Neural cell (in vitro differentiated cells): ENCODE results near the gene CETN2. TPM values are rescaled to one million over a fixed set of nuclear protein-coding genes. Genes with fewer than 3 reads are reported as not detected.

Source experiments
- H2AFZ ChIP-seq: fragments of 200-600, 300-800 bp; sonication (generic), shearing (Covaris generic); 2 replicates; pipeline ENCODE4 v1.6.0; 2014; ENCODE audit warnings: low read depth, mild to moderate bottlenecking, antibody characterized with exemption, low read length, moderate library complexity
- H3F3A ChIP-seq: fragments of 200-600 bp; shearing (Covaris generic); 2 replicates; pipeline ENCODE4 v1.6.1; 2016; ENCODE audit warnings: mild to moderate bottlenecking, moderate library complexity, mixed read lengths, antibody characterized with exemption, low read length; ENCODE audit not compliant: insufficient read depth, poor library complexity, severe bottlenecking
- H3K27ac ChIP-seq: fragments of 200-600, 300-800 bp; sonication (generic), shearing (Covaris generic); 2 replicates; pipeline ENCODE4 v1.5.1; 2014; ENCODE audit warnings: mild to moderate bottlenecking, low read length, moderate library complexity
- H3K27me3 ChIP-seq: fragments of 300-800, 200-600 bp; sonication (generic), shearing (Covaris generic); 2 replicates; pipeline ENCODE4 v1.6.0; 2014; ENCODE audit warnings: mild to moderate bottlenecking, low read depth, low read length, moderate library complexity; ENCODE audit not compliant: insufficient read depth
- H3K36me3 ChIP-seq: fragments of 300-800, 200-600 bp; sonication (generic), shearing (Covaris generic); 2 replicates; pipeline ENCODE4 v1.5.1; 2014; ENCODE audit warnings: mild to moderate bottlenecking, antibody characterized with exemption, low read length, moderate library complexity; ENCODE audit not compliant: insufficient read depth
- H3K4me2 ChIP-seq: fragments of 300-800, 200-600 bp; sonication (generic), shearing (Covaris generic); 2 replicates; pipeline ENCODE4 v1.6.0; 2014; ENCODE audit warnings: mild to moderate bottlenecking, low read length
- H3K4me3 ChIP-seq: fragments of 300-800, 200-600 bp; sonication (generic), shearing (Covaris generic); 2 replicates; pipeline ENCODE4 v1.5.1; 2014; ENCODE audit warnings: mild to moderate bottlenecking, low read length, moderate library complexity
- H3K79me2 ChIP-seq: fragments of 200-600 bp; shearing (Covaris generic); replicated peaks from 2 replicates; pipeline ENCODE4 v1.6.0; 2014; ENCODE audit warnings: mild to moderate bottlenecking, low read length, moderate library complexity; ENCODE audit not compliant: insufficient read depth
- H3K9ac ChIP-seq: fragments of 300-800, 200-600 bp; sonication (generic), shearing (Covaris generic); 2 replicates; pipeline ENCODE4 v1.6.1; 2016; ENCODE audit warnings: mild to moderate bottlenecking, low read length, mixed read lengths
- H3K9me2 ChIP-seq: fragments of 200-600 bp; shearing (Covaris generic); 2 replicates; pipeline ENCODE4 v1.6.1; 2016; ENCODE audit warnings: mild to moderate bottlenecking, low read length, mixed read lengths; ENCODE audit not compliant: insufficient read depth
- H3K9me3 ChIP-seq: fragments of 200-600, 300-800 bp; sonication (generic), shearing (Covaris generic); 2 replicates; pipeline ENCODE4 v1.6.1; 2016; ENCODE audit warnings: mild to moderate bottlenecking, mixed run types, low read length, moderate library complexity, mixed read lengths
- H4K20me1 ChIP-seq: fragments of 200-600 bp; shearing (Covaris generic); 2 replicates; pipeline ENCODE4 v1.6.1; 2016; ENCODE audit warnings: mild to moderate bottlenecking, mixed run types; ENCODE audit not compliant: insufficient read depth
- CTCF ChIP-seq: fragments of 450-650 bp; IDR thresholded peaks from 2 replicates; pipeline ENCODE4 v1.5.1; 2014; ENCODE audit warnings: antibody characterized with exemption, mild to moderate bottlenecking, moderate library complexity; ENCODE audit not compliant: poor library complexity, severe bottlenecking
- EP300 ChIP-seq: fragments of 450-650 bp; conservative IDR thresholded peaks from 2 replicates; pipeline ENCODE4 v1.6.1; 2014; ENCODE audit warnings: antibody characterized with exemption, mild to moderate bottlenecking, moderate library complexity; ENCODE audit not compliant: poor library complexity, severe bottlenecking
- EZH2 ChIP-seq: fragments of 200-600, 300-800 bp; shearing (Covaris generic), sonication (generic); IDR thresholded peaks from 2 replicates; pipeline ENCODE4 v1.6.1; 2014; ENCODE audit warnings: antibody characterized with exemption, low read length, borderline replicate concordance, mild to moderate bottlenecking; ENCODE audit not compliant: insufficient read depth, poor library complexity, severe bottlenecking
- MXI1 ChIP-seq: fragments of 450-650 bp; conservative IDR thresholded peaks from 2 replicates; pipeline ENCODE4 v1.6.1; 2014; ENCODE audit warnings: antibody characterized with exemption, mild to moderate bottlenecking; ENCODE audit not compliant: poor library complexity, severe bottlenecking
- POLR2AphosphoS5 ChIP-seq: IDR thresholded peaks from 2 replicates; pipeline ENCODE4 v1.6.1; 2012
- RAD21 ChIP-seq: fragments of 450-650 bp; conservative IDR thresholded peaks from 2 replicates; pipeline ENCODE4 v1.6.1; 2014; ENCODE audit warnings: antibody characterized with exemption, mild to moderate bottlenecking, moderate library complexity
- REST ChIP-seq: IDR thresholded peaks from 2 replicates; pipeline ENCODE4 v1.6.1; 2012; ENCODE audit warnings: borderline replicate concordance
- SMC3 ChIP-seq: fragments of 450-650 bp; conservative IDR thresholded peaks from 2 replicates; pipeline ENCODE4 v1.6.1; 2014; ENCODE audit warnings: antibody characterized with exemption, mild to moderate bottlenecking, moderate library complexity; ENCODE audit not compliant: poor library complexity
- TAF1 ChIP-seq: IDR thresholded peaks from 2 replicates; pipeline ENCODE4 v1.6.1; 2012; ENCODE audit warnings: low read depth
- polyA plus RNA-seq: library from polyadenylated mRNA; depleted of rRNA; stranded (reverse); fragments of >200 nt; gene quantifications from 2 replicates; pipeline ENCODE4 v1.2.3, GENCODE V29; 2014

CETN2 gene
- polyA plus RNA-seq, 1 donor from 2014 or later = 163 TPM

- no peaks in the 10 kb centered on the region for H3K79me2 ChIP-seq
- no peak overlapping the region for H2AFZ ChIP-seq
- no peaks in the 10 kb centered on the region for H3K9me3 ChIP-seq
- H3F3A ChIP-seq = no peaks in the 10 kb centered on the region
- no peak overlapping the region for H3K9ac ChIP-seq
- H3K4me2 ChIP-seq = no peak overlapping the region
- H3K4me3 ChIP-seq = no peak overlapping the region
- TF ChIP-seq SMC3 = no peak
- no peak for TF ChIP-seq REST
- no peak for TF ChIP-seq CTCF
- TF ChIP-seq EZH2 = no peak
- no peak overlapping the region for H3K27ac ChIP-seq
- no peaks in the 10 kb centered on the region for H4K20me1 ChIP-seq
- no peaks in the 10 kb centered on the region for H3K9me2 ChIP-seq
- H3K36me3 ChIP-seq = no peaks in the 10 kb centered on the region
- no peaks in the 10 kb centered on the region for H3K27me3 ChIP-seq
Observed at GRCh38 chrX:152865232-152865920, 34.8 kb upstream of the CETN2 start.

- Histone ChIP-seq H4K20me1 (no peaks in the 10 kb centered on the region), H2AFZ (no peak overlapping the region), H3K9me3 (no peaks in the 10 kb centered on the region), H3K27me3 (no peaks in the 10 kb centered on the region), H3K4me2 (no peak overlapping the region), H3F3A (no peaks in the 10 kb centered on the region), H3K9ac (no peak overlapping the region), H3K27ac (no peak overlapping the region), H3K4me3 (no peak overlapping the region), H3K9me2 (no peaks in the 10 kb centered on the region), H3K36me3 (no peaks in the 10 kb centered on the region), H3K79me2 (no peaks in the 10 kb centered on the region)
- TF ChIP-seq EZH2 (no peak), RAD21 (no peak), EP300 (no peak), TAF1 (no peak), POLR2AphosphoS5 (no peak), REST (no peak), CTCF (no peak), SMC3 (no peak), MXI1 (no peak)
Observed at GRCh38 chrX:152861826-152862225, 31.3 kb upstream of the CETN2 start.
